DND-41 (cell line): Measurements from ENCODE around the gene NPAS2.
A peak's percentile ranks its signal among the peaks of the same experiment; 100 is the strongest.

Source experiments
- ATAC-seq: fragments of 200-7000 bp; cut with Tn5 transposase; 3 replicates; pipeline ENCODE4 v1.9.1; 2021; ENCODE audit warnings: low read depth; ENCODE audit not compliant: insufficient read depth
- DNase-seq: peaks from one replicate; pipeline ENCODE4 v3.0.0-alpha.2; 2020
- H2AFZ ChIP-seq: 2 replicates; pipeline ENCODE4 v1.6.0; 2012; ENCODE audit warnings: low read depth, low read length
- H3K27ac ChIP-seq: 2 replicates; pipeline ENCODE4 v1.5.1; 2012; ENCODE audit warnings: low read length, inconsistent platforms
- H3K27me3 ChIP-seq: fragments of 200-600 bp; sonication (generic); 2 replicates; pipeline ENCODE4 v1.6.0; 2012; ENCODE audit warnings: low read length, mild to moderate bottlenecking, inconsistent platforms; ENCODE audit not compliant: insufficient read depth, poor library complexity
- H3K36me3 ChIP-seq: 2 replicates; pipeline ENCODE4 v1.5.1; 2012; ENCODE audit warnings: low read length, inconsistent platforms; ENCODE audit not compliant: insufficient read depth
- H3K4me1 ChIP-seq: 2 replicates; pipeline ENCODE4 v1.5.1; 2012; ENCODE audit warnings: mild to moderate bottlenecking, low read length; ENCODE audit not compliant: insufficient read depth
- H3K4me2 ChIP-seq: 2 replicates; pipeline ENCODE4 v1.6.0; 2012; ENCODE audit warnings: mild to moderate bottlenecking, moderate library complexity, low read length, inconsistent platforms; ENCODE audit not compliant: insufficient read depth
- H3K4me3 ChIP-seq, 2 experiments: fragments of 200-600 bp in 1 of 2; shearing (Covaris generic) in 1 of 2; 2 replicates each; pipeline ENCODE4 v1.5.1; 2012 to 2016; ENCODE audit warnings: inconsistent platforms in 2 of 2, low read length in 2 of 2, mild to moderate bottlenecking in 2 of 2, low read depth in 1 of 2, moderate library complexity in 1 of 2
- H3K79me2 ChIP-seq: 2 replicates; pipeline ENCODE4 v1.6.0; 2012; ENCODE audit warnings: low read length, inconsistent platforms; ENCODE audit not compliant: insufficient read depth
- H3K9ac ChIP-seq: 2 replicates; pipeline ENCODE4 v1.6.0; 2012; ENCODE audit warnings: low read depth, mild to moderate bottlenecking, inconsistent platforms, low read length, moderate library complexity
- H3K9me3 ChIP-seq: 2 replicates; pipeline ENCODE4 v1.5.1; 2012; ENCODE audit warnings: low read length, moderate library complexity, mild to moderate bottlenecking, inconsistent platforms; ENCODE audit not compliant: insufficient read depth, severe bottlenecking
- H4K20me1 ChIP-seq: 2 replicates; pipeline ENCODE4 v1.6.0; 2012; ENCODE audit warnings: low read length; ENCODE audit not compliant: insufficient read depth
- CTCF ChIP-seq: IDR thresholded peaks from 2 replicates; pipeline ENCODE4 v1.5.1; 2012; ENCODE audit warnings: borderline replicate concordance, low read length, moderate library complexity, mild to moderate bottlenecking; ENCODE audit not compliant: poor library complexity, severe bottlenecking; ENCODE audit errors: extremely low read depth
- EZH2 ChIP-seq: IDR thresholded peaks from 3 replicates; pipeline ENCODE4 v1.6.1; 2012; ENCODE audit warnings: borderline replicate concordance, low read depth, mild to moderate bottlenecking, moderate library complexity, low read length, inconsistent platforms; ENCODE audit not compliant: severe bottlenecking

The NPAS2 gene

DNA sequence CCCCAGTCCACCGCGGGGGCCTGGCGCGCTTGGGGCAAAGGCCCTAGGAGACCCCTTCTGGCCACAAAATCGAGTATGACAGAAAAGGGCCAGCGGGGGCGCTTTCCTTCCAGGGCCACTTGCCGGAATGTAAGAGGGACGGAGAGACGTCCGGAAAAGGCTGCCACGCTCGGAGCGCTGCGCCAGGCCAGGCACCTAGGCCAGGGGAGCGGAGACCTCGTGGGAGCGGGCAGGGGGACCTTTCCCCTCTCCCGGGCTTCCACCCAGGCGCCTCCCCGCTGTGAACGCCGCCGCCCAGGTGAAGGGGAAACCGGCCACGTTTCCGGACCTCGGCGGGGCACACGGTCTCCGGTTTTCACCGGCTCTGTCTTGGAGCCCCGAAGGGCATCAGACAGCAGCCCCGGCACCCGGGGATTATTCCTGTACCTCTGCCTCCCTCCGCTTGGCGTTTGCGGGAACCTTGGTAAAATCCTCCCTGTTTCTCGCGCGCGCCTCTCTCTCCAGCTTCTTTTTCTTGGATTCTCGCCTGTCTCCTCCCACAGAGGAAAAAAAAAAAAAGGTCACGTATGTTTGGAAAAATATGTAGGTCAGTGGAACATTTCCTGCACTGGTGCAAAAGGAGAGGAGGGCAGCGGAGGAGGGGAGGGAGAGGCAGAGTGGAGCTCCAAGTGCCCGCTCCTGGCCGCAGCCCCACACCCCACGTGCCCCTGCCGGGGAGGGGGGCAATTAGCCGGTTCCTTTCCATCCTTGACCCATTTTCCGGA lies 1.2 kb upstream of the NPAS2 start:
- no peak overlapping the region for H3K9ac ChIP-seq
- H3K79me2 ChIP-seq: peaks cover 4% of the 10 kb centered on the region
- H3K4me3 ChIP-seq: no peak overlapping the region

DNA sequence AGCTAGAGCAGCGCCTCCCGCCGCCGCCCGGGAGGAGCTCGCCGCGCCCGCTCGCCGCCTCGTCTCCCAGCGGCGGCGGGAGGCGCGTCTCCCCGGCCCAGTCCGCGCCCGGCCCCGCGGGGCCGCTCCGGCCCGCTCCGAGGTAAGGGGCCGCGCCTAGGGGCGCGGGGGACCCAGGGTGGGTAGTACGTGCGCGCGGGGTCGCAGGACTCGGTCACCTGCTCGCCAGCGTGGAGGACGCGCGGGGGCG lies 259 bp downstream of the NPAS2 start:
- Histone ChIP-seq H4K20me1 (no peaks in the 10 kb centered on the region), H3K4me3 (peak overlapping the region; percentile 33 to 64; a peak in 3 of 4 replicates), H3K79me2 (peaks cover 4% of the 10 kb centered on the region), H3K36me3 (no peaks in the 10 kb centered on the region), H3K9ac (peak overlapping the region; percentile 65), H3K4me1 (peaks cover 17% of the 10 kb centered on the region), H2AFZ (peak overlapping the region; percentile 56; the same call in 1 of the 2 replicates), H3K4me2 (peak overlapping the region; percentile 77), H3K27me3 (no peaks in the 10 kb centered on the region), H3K9me3 (no peaks in the 10 kb centered on the region), H3K27ac (no peak overlapping the region)
- DNase-seq (no peak), ATAC-seq (no peak)
- TF ChIP-seq EZH2: no peak
- TF ChIP-seq CTCF: no peak

More for the DNA sequence above, 1.2 kb upstream of the NPAS2 start:
- no peaks in the 10 kb centered on the region for H3K36me3 ChIP-seq
- no peaks in the 10 kb centered on the region for H4K20me1 ChIP-seq
- no peak overlapping the region; the same call in 1 of the 2 replicates for H3K4me2 ChIP-seq
- TF ChIP-seq CTCF: no peak
- no peak for TF ChIP-seq EZH2
- no peak overlapping the region for H2AFZ ChIP-seq
- H3K4me1 ChIP-seq: peaks cover 17% of the 10 kb centered on the region
- no peak overlapping the region for H3K27ac ChIP-seq
- DNase-seq (no peak), ATAC-seq (no peak)
- H3K9me3 ChIP-seq: no peaks in the 10 kb centered on the region
- H3K27me3 ChIP-seq: no peaks in the 10 kb centered on the region

DNA sequence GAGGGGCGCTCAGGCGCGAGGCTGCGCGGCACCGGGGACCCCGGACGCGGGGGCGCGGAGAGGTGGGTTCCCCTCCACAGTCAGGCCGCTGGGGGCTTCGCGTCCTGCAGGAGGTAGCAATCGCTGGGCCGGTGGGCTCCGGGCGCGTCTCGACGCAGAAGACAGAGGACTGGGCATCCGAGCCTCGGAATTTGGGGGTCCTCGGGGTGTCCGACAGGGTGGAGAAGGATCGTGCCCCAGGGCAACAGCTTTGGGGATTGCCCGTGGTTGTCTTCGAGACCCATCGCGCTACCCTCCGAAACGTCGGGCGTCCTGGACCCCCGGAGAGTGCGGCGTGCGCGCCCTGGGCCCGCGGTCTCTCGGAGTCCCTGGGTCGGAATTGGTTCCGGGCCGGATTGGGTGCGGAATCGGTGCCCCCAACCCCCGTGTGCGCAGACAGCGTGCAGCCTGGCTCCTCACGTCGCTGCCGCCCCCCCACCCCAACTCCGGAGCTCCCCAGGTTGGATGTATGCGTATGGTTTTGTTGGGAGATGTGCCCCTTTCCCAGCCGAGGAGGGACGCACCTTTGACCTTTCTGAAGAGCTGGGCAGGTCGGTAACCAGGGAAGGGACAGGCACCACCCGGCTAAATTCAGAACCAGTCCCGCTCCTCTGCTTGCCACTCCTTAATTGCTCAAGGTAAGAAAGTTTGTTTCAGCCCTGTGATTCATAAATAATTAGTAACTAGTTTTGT lies 750 bp downstream of the NPAS2 start:
- peak overlapping the region; percentile 77 for H3K4me2 ChIP-seq
- peak; percentile 8 for DNase-seq
- H3K27ac ChIP-seq: 0 out of 2 replicates have a peak overlapping the region, but pooled peaks have one; percentile 26
- peak; percentile 20; the same call in 2 of the 3 replicates for ATAC-seq
- H4K20me1 ChIP-seq: no peaks in the 10 kb centered on the region
- H3K79me2 ChIP-seq: peaks cover 4% of the 10 kb centered on the region
- peak overlapping the region; percentile 65 for H3K9ac ChIP-seq
- TF ChIP-seq CTCF (no peak), EZH2 (no peak)
- H3K36me3 ChIP-seq: no peaks in the 10 kb centered on the region
- H3K27me3 ChIP-seq: no peaks in the 10 kb centered on the region
- peaks cover 17% of the 10 kb centered on the region for H3K4me1 ChIP-seq
- peak overlapping the region; percentile 33 to 64; a peak in 3 of 4 replicates for H3K4me3 ChIP-seq
- peak overlapping the region; percentile 56; the same call in 1 of the 2 replicates for H2AFZ ChIP-seq
- no peaks in the 10 kb centered on the region for H3K9me3 ChIP-seq
